GM12878 (cell line): ENCODE results near the gene SCAMP4. TPM values are rescaled to one million over a fixed set of nuclear protein-coding genes. Genes with fewer than 3 reads are reported as not detected.

ENCODE experiments used
- ATAC-seq: fragments of 200-7000 bp; cut with Tn5 transposase; 3 replicates; pipeline ENCODE4 v1.9.1; 2020; ENCODE audit warnings: mild to moderate bottlenecking, moderate library complexity
- BruUV-seq: library from RNA; stranded (reverse); fragments of 400-500 nt; replicated peaks from 2 replicates; lab custom pipeline; 2021; lab: Mats Ljungman, UMichigan
- CTCF ChIA-PET: fragments of 300-600 bp; sonication (Branson Sonifier 250); formaldehyde crosslinking; extraction: SDS; loops from one replicate; lab custom pipeline; 2021; ENCODE audit warnings: inconsistent platforms; lab: Yijun Ruan, JAX
- POLR2A ChIA-PET: fragments of 350-600 bp; formaldehyde crosslinking; extraction: SDS; loops from one replicate; lab custom pipeline; 2021; ENCODE audit warnings: inconsistent platforms; lab: Charles Lee
- RAD21 ChIA-PET: fragments of 300-600 bp; sonication (Branson Sonifier 250); formaldehyde crosslinking; loops from one replicate; lab custom pipeline; 2023; ENCODE audit warnings: antibody characterized with exemption; ENCODE audit not compliant: unreplicated experiment; lab: Charles Lee
- SMC1A ChIA-PET: fragments of 300-600 bp; sonication (Branson Sonifier 250); formaldehyde crosslinking; loops from one replicate; lab custom pipeline; 2023; ENCODE audit not compliant: unreplicated experiment, uncharacterized antibody; lab: Charles Lee
- DNase-seq: peaks from one replicate; pipeline ENCODE4 v3.0.0-alpha.2; 2011; ENCODE audit warnings: low read depth, low spot score
- FAIRE-seq: peaks from 3 replicates; lab custom pipeline; 2011; peaks lifted over from hg19 to GRCh38; lab: Jason Lieb, UNC
- H2AFZ ChIP-seq: 2 replicates; pipeline ENCODE4 v1.6.0; 2011; ENCODE audit warnings: low read depth, low read length, control low read depth; ENCODE audit not compliant: control insufficient read depth
- H3K27ac ChIP-seq: 2 replicates; pipeline ENCODE4 v1.5.1; 2011; ENCODE audit warnings: control low read depth; ENCODE audit not compliant: control insufficient read depth, insufficient read depth
- H3K27me3 ChIP-seq, 2 experiments: replicated peaks in 1 of 2; 2 replicates each; pipeline versions ENCODE4 v1.6.0 to v1.6.1; 2011; ENCODE audit warnings: low read length in 1 of 2; ENCODE audit not compliant: control insufficient read depth in 2 of 2, insufficient read depth in 2 of 2
- H3K36me3 ChIP-seq, 2 experiments: 2 replicates each; pipeline ENCODE4 v1.5.1; 2011; ENCODE audit warnings: low read length in 1 of 2; ENCODE audit not compliant: control insufficient read depth in 2 of 2, insufficient read depth in 2 of 2
- H3K4me1 ChIP-seq: 2 replicates; pipeline ENCODE4 v1.6.1; 2011; ENCODE audit warnings: mild to moderate bottlenecking, low read length, moderate library complexity, mixed read lengths; ENCODE audit not compliant: control insufficient read depth, insufficient read depth
- H3K4me2 ChIP-seq: 2 replicates; pipeline ENCODE4 v1.6.0; 2011; ENCODE audit warnings: control low read depth; ENCODE audit not compliant: control insufficient read depth, insufficient read depth
- H3K4me3 ChIP-seq: fragments of 200-600 bp; sonication (generic); 2 replicates; pipeline ENCODE4 v1.5.1; 2016
- H3K79me2 ChIP-seq: 2 replicates; pipeline ENCODE4 v1.6.0; 2011; ENCODE audit warnings: low read length; ENCODE audit not compliant: control insufficient read depth, insufficient read depth
- H3K9ac ChIP-seq: 2 replicates; pipeline ENCODE4 v1.8.0; 2011; ENCODE audit warnings: low read length, control low read depth, mixed read lengths; ENCODE audit not compliant: control insufficient read depth, insufficient read depth
- H3K9me3 ChIP-seq: replicated peaks from 3 replicates; pipeline ENCODE4 v1.5.1; 2011; ENCODE audit warnings: mild to moderate bottlenecking, low read length; ENCODE audit not compliant: control insufficient read depth, insufficient read depth
- H4K20me1 ChIP-seq: 2 replicates; pipeline ENCODE4 v1.6.0; 2011; ENCODE audit not compliant: control insufficient read depth, insufficient read depth
- BACH1 ChIP-seq: fragments of 450-650 bp; IDR thresholded peaks from 2 replicates; pipeline ENCODE4 v1.6.1; 2017; ENCODE audit warnings: mild to moderate bottlenecking, borderline replicate concordance
- BRCA1 ChIP-seq: IDR thresholded peaks from 2 replicates; pipeline ENCODE4 v1.6.1; 2011; ENCODE audit warnings: low read depth, low read length, improper control_type of control experiment
- CREM ChIP-seq: IDR thresholded peaks from 2 replicates; pipeline ENCODE4 v1.6.1; 2014; ENCODE audit warnings: antibody characterized with exemption, low read depth
- EZH2 ChIP-seq: IDR thresholded peaks from 2 replicates; pipeline ENCODE4 v1.6.1; 2012; ENCODE audit warnings: low read depth, mild to moderate bottlenecking, control low read depth, inconsistent platforms, low read length, borderline replicate concordance; ENCODE audit not compliant: control insufficient read depth
- HDGF ChIP-seq: fragments of 450-650 bp; IDR thresholded peaks from 2 replicates; pipeline ENCODE4 v1.6.1; 2016; ENCODE audit warnings: antibody characterized with exemption
- NFIC ChIP-seq: IDR thresholded peaks from 2 replicates; pipeline ENCODE4 v1.6.1; 2012; ENCODE audit warnings: low read depth, mild to moderate bottlenecking, inconsistent platforms, low read length, moderate library complexity
- NFYA ChIP-seq: IDR thresholded peaks from 2 replicates; pipeline ENCODE4 v1.6.1; 2011; ENCODE audit warnings: low read depth, mild to moderate bottlenecking, low read length, improper control_type of control experiment, borderline replicate concordance
- NFYB ChIP-seq: IDR thresholded peaks from 2 replicates; pipeline ENCODE4 v1.6.1; 2011; ENCODE audit warnings: low read depth, mild to moderate bottlenecking, low read length, improper control_type of control experiment, moderate library complexity; ENCODE audit not compliant: insufficient read depth
- RBBP5 ChIP-seq: fragments of 200-600 bp; sonication (generic); conservative IDR thresholded peaks from 2 replicates; pipeline ENCODE4 v1.6.1; 2016
- RELA ChIP-seq: fragments of 450-650 bp; IDR thresholded peaks from 2 replicates; pipeline ENCODE4 v1.8.0; 2014; ENCODE audit warnings: borderline replicate concordance; ENCODE audit not compliant: partially characterized antibody
- RFX5 ChIP-seq: IDR thresholded peaks from 2 replicates; pipeline ENCODE4 v1.6.1; 2011; ENCODE audit warnings: low read depth, low read length, improper control_type of control experiment
- RUNX3 ChIP-seq: IDR thresholded peaks from 2 replicates; pipeline ENCODE4 v1.6.1; 2012; ENCODE audit warnings: low read length, inconsistent platforms
- SMAD1 ChIP-seq: fragments of 450-650 bp; IDR thresholded peaks from 2 replicates; pipeline ENCODE4 v1.6.1; 2018; ENCODE audit warnings: mild to moderate bottlenecking, low read depth; ENCODE audit not compliant: partially characterized antibody
- SP1 ChIP-seq: IDR thresholded peaks from one replicate; pipeline ENCODE4 v1.6.1; 2011; ENCODE audit warnings: low read depth, low read length
- SREBF2 ChIP-seq: IDR thresholded peaks from 2 replicates; pipeline ENCODE4 v1.6.1; 2012; ENCODE audit warnings: mild to moderate bottlenecking, low read length
- SRF ChIP-seq, 2 experiments: IDR thresholded peaks; 2 replicates each; pipeline ENCODE4 v1.6.1; 2011; ENCODE audit warnings: low read depth in 2 of 2, low read length in 2 of 2, mild to moderate bottlenecking in 1 of 2, moderate library complexity in 1 of 2
- TAF1 ChIP-seq: IDR thresholded peaks from 2 replicates; pipeline ENCODE4 v1.6.1; 2011; ENCODE audit warnings: mild to moderate bottlenecking, low read depth, low read length, borderline replicate concordance
- TARDBP ChIP-seq: IDR thresholded peaks from 2 replicates; pipeline ENCODE4 v1.6.1; 2016; ENCODE audit warnings: borderline replicate concordance
- ZNF24 ChIP-seq: fragments of 450-650 bp; IDR thresholded peaks from 2 replicates; pipeline ENCODE4 v1.6.1; 2017; ENCODE audit warnings: antibody characterized with exemption, mild to moderate bottlenecking
- ZNF592 ChIP-seq: fragments of 450-650 bp; IDR thresholded peaks from 2 replicates; pipeline ENCODE4 v1.6.1; 2017; ENCODE audit warnings: mild to moderate bottlenecking, moderate library complexity
- WGBS: methylation state at CpG from one replicate; pipeline ENCODE4 v1.1.6; 2016; ENCODE audit warnings: low lambda C conversion rate; ENCODE audit not compliant: insufficient replicate concordance, insufficient coverage; ENCODE audit errors: missing lambda C conversion rate; 5-methylcytosine and 5-hydroxymethylcytosine counted together
- in situ Hi-C: fragments of 300-500 bp; cut with MboI; formaldehyde crosslinking; loops from 9 replicates; pipeline ENCODE4 v1.14.3; 2018; ENCODE audit warnings: mixed read lengths
- intact Hi-C: fragments of 100-400 bp; cut with micrococcal nuclease; formaldehyde crosslinking; loops from one replicate; pipeline ENCODE4 v1.14.2; 2022; ENCODE audit not compliant: unreplicated experiment
- polyA plus RNA-seq, 11 experiments: library from polyadenylated mRNA; depleted of rRNA in 4 of 11; unstranded in 6 of 11; stranded (reverse) in 5 of 11; fragments of >200 nt; fragmentation: Nextera tagmentation in 4 of 11; fragmentation: Illumina TruSeq in 1 of 11; extraction: Ambion mirVana in 4 of 11; extraction: Trizol in 1 of 11; gene quantifications; 1 replicate in 1 of 11; 2 replicates in 10 of 11; pipeline versions ENCODE4 v1.2.1 to v1.2.3, GENCODE V29; 2011 to 2016; ENCODE audit warnings: inconsistent platforms in 2 of 11, missing spikeins in 2 of 11, low read depth in 1 of 11
- total RNA-seq, 4 experiments: library from RNA; depleted of rRNA in 3 of 4; stranded (reverse); fragments of >200 nt in 3 of 4; fragmentation: Illumina TruSeq in 1 of 4; extraction: Trizol in 1 of 4; gene quantifications; 2 replicates each; pipeline versions ENCODE4 v1.2.1 to v1.2.3, GENCODE V29; 2013 to 2021

SCAMP4 gene
- total and polyA plus RNA-seq, 10 of the 15 experiments (the other 5 are each of a cell fraction or from before 2014, with no cell fraction given) = 0.63 to 34.7 (median 12.8) TPM

GRCh38 chr19:1866693-1867348, 38.4 kb upstream of the SCAMP4 start:
- Histone ChIP-seq H3K36me3 (peaks cover 0 to 5% of the 10 kb centered on the region in 2 experiments; a peak in 3 of 4 replicates), H3K27ac (no peak overlapping the region), H3K4me1 (peaks cover 5% of the 10 kb centered on the region; the same call in 1 of the 2 replicates), H4K20me1 (no peaks in the 10 kb centered on the region), H2AFZ (no peak overlapping the region), H3K4me2 (no peak overlapping the region), H3K27me3 (no peaks in the 10 kb centered on the region), H3K4me3 (no peak overlapping the region), H3K9me3 (no peaks in the 10 kb centered on the region), H3K9ac (no peak overlapping the region), H3K79me2 (peaks cover 17% of the 10 kb centered on the region)
- ChIA-PET SMC1A (interaction anchor here (1.3 kb wide), 1 partner anchor 61 kb away, joined by 5 read pairs; no protein-coding TSS in a partner anchor), CTCF (interaction anchor here (0.7 to 1.7 kb wide), 6 partner anchors 8 to 63 kb away, joined by 3 to 4 read pairs (median 3); partner anchors contain the start of gene ABHD17A), POLR2A (interaction anchor here (0.6 kb wide), 2 partner anchors 63 to 79 kb away, joined by 3 to 4 read pairs; no protein-coding TSS in a partner anchor), RAD21 (interaction anchor here (0.9 kb wide), 1 partner anchor 10 kb away, joined by 4 read pairs; no protein-coding TSS in a partner anchor)
- in situ Hi-C loops (loop anchor here (25.0 kb wide), 1 partner anchor 1495 kb away; the partner anchor contains the start of gene NFIC), intact Hi-C loops (no loop called here)
- ATAC-seq (no peak), DNase-seq (no peak), FAIRE-seq (no peak)
- TF ChIP-seq BACH1 (no peak), RUNX3 (no peak), SP1 (no peak), SREBF2 (no peak), TARDBP (no peak), SMAD1 (no peak), RBBP5 (no peak), TAF1 (no peak), ZNF592 (no peak), CREM (no peak), NFYB (no peak), RELA (no peak), ZNF24 (no peak), SRF (IDR thresholded peaks at IDR 0.05; ENCODE audit: low read depth in 2 of 2, low read length in 2 of 2) (no peak), NFYA (no peak), EZH2 (no peak), HDGF (no peak), BRCA1 (no peak), NFIC (no peak), RFX5 (no peak)
- no TSS peak for BruUV-seq
- 86% methylated on average over 8 of the region's 8 CpGs for WGBS
